ENCODE data around the gene CCNH.

CCNH gene

GRCh38 chr5:87434461-87434860, 21.7 kb upstream of the CCNH start:
- no peak overlapping the region for H3K4me2 ChIP-seq
- H3K27ac ChIP-seq: no peak overlapping the region
- no peak overlapping the region for H3K4me3 ChIP-seq (IDR thresholded peaks at IDR 0.05; ENCODE audit: insufficient read depth, low read depth, low read length)
- no peaks in the 10 kb centered on the region for H3K79me2 ChIP-seq (ENCODE audit: insufficient read depth, low read depth)
- no peak overlapping the region for H3K9ac ChIP-seq
- no peaks in the 10 kb centered on the region for H3K27me3 ChIP-seq (ENCODE audit: insufficient read depth, low read depth)
- no peaks in the 10 kb centered on the region for H3K36me3 ChIP-seq (ENCODE audit: insufficient read depth)
- no peaks in the 10 kb centered on the region for H4K20me1 ChIP-seq (ENCODE audit: insufficient read depth)
- no peaks in the 10 kb centered on the region for H3K4me1 ChIP-seq (ENCODE audit: low read depth, poor library complexity, severe bottlenecking)
- H2AFZ ChIP-seq (ENCODE audit: low read depth): no peak overlapping the region
- no peak for TF ChIP-seq CTCF (conservative IDR thresholded peaks at IDR 0.05; ENCODE audit: low read depth, low read length)

DNA sequence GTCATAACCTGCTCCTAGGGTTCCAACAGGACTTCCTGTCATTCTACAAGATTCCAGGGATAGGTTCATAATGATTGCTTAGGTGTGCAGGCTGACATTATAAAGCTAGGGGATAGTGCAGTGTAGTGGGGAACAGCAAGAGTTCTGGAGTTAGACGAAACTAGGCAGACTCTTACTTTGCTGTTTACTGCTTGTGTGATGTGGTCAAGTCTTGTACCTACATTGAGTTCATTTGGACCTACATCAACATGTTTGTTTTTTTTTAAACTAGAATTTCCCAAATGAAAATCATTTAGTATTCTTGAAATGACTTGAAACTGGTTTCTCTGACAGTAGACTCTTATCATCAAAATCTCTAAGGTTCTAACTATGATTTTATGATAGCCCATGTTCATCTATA, 21.2 kb upstream of the CCNH start:
- no peak for TF ChIP-seq CTCF (conservative IDR thresholded peaks at IDR 0.05; ENCODE audit: low read depth, low read length)
- H3K4me2 ChIP-seq: no peak overlapping the region
- H3K79me2 ChIP-seq (ENCODE audit: insufficient read depth, low read depth): no peaks in the 10 kb centered on the region
- no peak overlapping the region for H3K4me3 ChIP-seq (IDR thresholded peaks at IDR 0.05; ENCODE audit: insufficient read depth, low read depth, low read length)
- H3K27me3 ChIP-seq (ENCODE audit: insufficient read depth, low read depth): no peaks in the 10 kb centered on the region
- no peak overlapping the region for H2AFZ ChIP-seq (ENCODE audit: low read depth)
- no peak overlapping the region for H3K9ac ChIP-seq
- no peaks in the 10 kb centered on the region for H3K4me1 ChIP-seq (ENCODE audit: low read depth, poor library complexity, severe bottlenecking)
- H4K20me1 ChIP-seq (ENCODE audit: insufficient read depth): no peaks in the 10 kb centered on the region
- no peaks in the 10 kb centered on the region for H3K36me3 ChIP-seq (ENCODE audit: insufficient read depth)
- no peak overlapping the region for H3K27ac ChIP-seq

DNA sequence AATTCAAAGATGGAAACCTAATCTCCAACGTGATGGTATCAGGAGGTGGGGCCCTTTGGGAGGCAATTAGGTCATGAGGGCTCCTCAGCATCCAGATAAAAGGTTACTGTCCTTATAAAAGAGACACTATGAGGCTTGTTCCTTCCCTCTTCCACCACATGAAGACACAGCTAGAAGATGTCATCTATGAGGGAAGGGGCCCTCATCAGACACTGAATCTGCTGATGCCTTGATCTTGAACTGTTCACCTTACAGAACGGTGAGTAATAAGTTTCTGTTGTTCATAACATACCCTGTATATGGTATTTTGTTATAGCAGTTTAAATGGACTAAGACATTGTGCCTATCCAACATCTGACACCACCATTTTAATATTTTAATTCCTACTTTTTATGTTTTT, 19.7 kb upstream of the CCNH start:
- Histone ChIP-seq H3K4me3 (IDR thresholded peaks at IDR 0.05; ENCODE audit: insufficient read depth, low read depth, low read length) (no peak overlapping the region), H3K9ac (no peak overlapping the region), H3K27me3 (ENCODE audit: insufficient read depth, low read depth) (no peaks in the 10 kb centered on the region)

GRCh38 chr5:87430863-87431457, 18.2 kb upstream of the CCNH start:
- Histone ChIP-seq H3K27me3 (ENCODE audit: insufficient read depth, low read depth) (no peaks in the 10 kb centered on the region), H3K9ac (no peak overlapping the region), H3K4me1 (ENCODE audit: low read depth, poor library complexity, severe bottlenecking) (no peaks in the 10 kb centered on the region), H4K20me1 (ENCODE audit: insufficient read depth) (no peaks in the 10 kb centered on the region), H3K36me3 (ENCODE audit: insufficient read depth) (no peaks in the 10 kb centered on the region), H3K79me2 (ENCODE audit: insufficient read depth, low read depth) (no peaks in the 10 kb centered on the region), H2AFZ (ENCODE audit: low read depth) (no peak overlapping the region), H3K27ac (no peak overlapping the region), H3K4me3 (IDR thresholded peaks at IDR 0.05; ENCODE audit: insufficient read depth, low read depth, low read length) (no peak overlapping the region), H3K4me2 (no peak overlapping the region)
- no peak for TF ChIP-seq CTCF (conservative IDR thresholded peaks at IDR 0.05; ENCODE audit: low read depth, low read length)

More for the DNA sequence above, 19.7 kb upstream of the CCNH start:
- Histone ChIP-seq H2AFZ (ENCODE audit: low read depth) (no peak overlapping the region), H3K4me2 (no peak overlapping the region), H3K4me1 (ENCODE audit: low read depth, poor library complexity, severe bottlenecking) (no peaks in the 10 kb centered on the region), H3K27ac (no peak overlapping the region), H3K36me3 (ENCODE audit: insufficient read depth) (no peaks in the 10 kb centered on the region), H3K79me2 (ENCODE audit: insufficient read depth, low read depth) (no peaks in the 10 kb centered on the region), H4K20me1 (ENCODE audit: insufficient read depth) (no peaks in the 10 kb centered on the region)
- no peak for TF ChIP-seq CTCF (conservative IDR thresholded peaks at IDR 0.05; ENCODE audit: low read depth, low read length)
